HG03520 (cell line): ENCODE measurements around the gene DDT.
"Not testable (repeated sequence)": the region's sequence is repeated elsewhere in the genome, so short reads cannot be mapped to it uniquely, and the experiment has no call there.

ENCODE experiments used
- ATAC-seq: cut with Tn5 transposase; IDR thresholded peaks from one replicate; pipeline ENCODE4 v1.9.1; 2021; ENCODE audit warnings: mild to moderate bottlenecking, moderate library complexity; ENCODE audit not compliant: unreplicated experiment

DDT gene

DNA sequence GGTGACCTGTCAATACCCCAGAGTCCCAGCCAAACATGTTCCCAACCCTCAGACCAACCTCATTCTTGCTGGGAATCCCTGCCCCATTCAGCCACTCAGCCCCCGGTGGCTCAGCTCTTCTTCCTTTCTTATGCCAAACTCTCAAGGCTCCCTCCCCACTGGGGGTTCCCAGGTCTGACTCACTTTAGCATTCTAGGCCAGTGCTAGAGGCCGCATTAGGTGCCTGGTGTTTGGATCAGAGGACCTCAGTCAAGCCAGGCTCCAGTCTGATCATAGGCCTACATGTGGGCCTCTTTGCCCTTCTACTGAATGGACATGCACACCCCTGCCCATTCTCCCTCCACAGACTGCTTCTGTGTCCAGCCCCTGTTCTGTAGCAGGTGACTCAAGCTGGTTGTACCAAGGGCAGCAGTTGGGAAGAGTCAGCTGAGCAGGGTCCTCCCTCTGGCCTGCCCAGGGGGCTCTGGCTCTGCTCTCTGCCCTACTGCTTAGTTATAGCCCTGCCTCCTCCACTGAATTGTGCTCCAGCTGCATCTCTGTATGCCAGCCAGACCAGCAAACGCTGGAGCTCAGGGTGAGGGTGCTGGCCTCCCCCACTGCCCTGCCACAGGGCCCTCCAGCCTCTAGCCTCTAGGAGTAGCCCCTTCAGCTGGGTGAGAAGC lies 15.5 kb upstream of the DDT start:
- ATAC-seq = not testable (repeated sequence)

DNA sequence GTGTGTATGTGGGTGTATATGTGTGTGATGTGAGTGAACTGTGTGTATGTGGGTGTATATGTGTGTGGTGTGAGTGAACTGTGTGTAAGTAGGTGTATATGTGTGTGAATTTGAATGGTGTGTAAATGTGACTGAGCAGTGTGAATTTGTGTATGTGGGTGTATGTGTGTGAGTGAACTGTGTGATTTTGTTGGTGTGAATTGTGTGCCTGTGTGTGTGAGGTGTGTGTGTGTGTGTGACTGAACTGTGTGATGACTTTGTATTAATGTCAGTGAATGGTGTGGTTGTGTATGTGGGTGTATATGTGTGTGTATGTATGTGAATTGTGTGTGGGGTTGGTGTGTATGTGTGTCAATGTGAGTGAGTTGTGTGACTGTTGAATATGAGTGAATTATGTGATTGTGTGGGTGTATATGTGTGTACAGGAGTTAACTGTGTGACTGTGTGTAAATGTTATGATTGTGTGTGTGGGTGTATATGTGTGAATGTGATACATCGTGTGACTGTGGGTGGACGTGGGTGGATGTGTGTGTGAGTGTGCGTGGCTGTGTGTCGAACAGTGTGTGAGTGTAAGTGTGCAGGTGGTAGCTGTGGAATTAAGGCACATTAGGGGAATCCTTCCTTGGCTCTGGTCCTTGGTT lies 12.4 kb upstream of the DDT start:
- ATAC-seq = not testable (repeated sequence)

DNA sequence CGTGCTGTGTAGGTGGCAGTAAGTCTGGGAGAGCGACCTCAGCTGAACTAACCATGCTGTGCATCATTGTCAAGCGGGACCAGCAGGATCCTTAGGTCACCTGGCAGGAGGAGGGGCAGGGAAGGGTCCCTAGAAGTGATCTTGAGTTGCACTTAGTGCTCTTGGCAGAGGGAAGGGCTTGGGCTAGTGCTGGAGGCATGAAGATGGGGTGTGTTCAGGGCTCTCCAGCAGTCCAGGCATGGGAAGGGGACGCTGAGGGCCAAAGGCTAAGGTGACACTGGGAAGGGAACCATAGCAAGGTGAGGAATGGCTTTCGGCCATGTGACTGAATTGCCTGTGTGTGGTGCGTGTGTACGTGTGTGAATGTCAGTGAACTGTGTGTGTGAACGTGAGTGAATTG lies 11.8 kb upstream of the DDT start:
- ATAC-seq = not testable (repeated sequence)

DNA sequence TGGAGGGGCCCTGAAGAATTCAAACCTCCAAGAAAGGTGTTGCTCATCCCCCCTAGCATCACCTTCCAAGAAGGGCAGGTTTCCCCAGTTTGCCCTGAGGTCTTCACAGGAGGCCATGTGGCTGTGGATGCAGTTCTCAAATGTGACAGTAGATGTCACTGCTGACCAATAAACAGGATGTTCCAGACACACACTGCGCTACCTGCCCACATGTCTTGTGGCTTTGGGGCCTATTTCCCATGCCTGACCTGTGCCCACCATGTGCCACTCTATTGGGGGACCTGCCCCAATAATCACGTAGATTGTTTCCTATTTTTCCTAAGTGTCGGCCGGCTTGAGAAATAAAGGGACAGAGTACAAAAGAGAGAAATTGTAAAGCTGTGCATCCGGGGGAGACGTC lies 10.2 kb upstream of the DDT start:
- no peak for ATAC-seq

DNA sequence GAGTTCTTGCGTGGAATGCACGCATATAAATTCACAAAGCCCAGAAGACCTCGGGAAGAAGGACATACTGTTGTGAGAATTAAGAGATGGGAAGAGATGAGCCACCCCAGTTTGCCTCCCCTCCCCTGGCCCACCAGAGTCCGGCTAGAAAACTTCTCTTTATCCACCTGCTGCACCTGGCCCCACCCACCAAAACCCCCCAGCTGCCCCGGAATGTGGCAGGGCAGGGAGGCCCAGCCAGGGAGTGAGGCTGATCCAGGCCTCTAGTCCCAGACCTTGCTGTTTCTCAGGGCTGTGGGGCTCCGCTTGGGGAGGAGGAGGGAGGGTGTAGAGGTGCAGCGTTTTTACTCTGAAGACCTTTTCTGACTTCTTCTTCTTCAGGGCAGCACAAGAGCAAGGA lies 6.3 kb upstream of the DDT start:
- ATAC-seq = not testable (repeated sequence)

DNA sequence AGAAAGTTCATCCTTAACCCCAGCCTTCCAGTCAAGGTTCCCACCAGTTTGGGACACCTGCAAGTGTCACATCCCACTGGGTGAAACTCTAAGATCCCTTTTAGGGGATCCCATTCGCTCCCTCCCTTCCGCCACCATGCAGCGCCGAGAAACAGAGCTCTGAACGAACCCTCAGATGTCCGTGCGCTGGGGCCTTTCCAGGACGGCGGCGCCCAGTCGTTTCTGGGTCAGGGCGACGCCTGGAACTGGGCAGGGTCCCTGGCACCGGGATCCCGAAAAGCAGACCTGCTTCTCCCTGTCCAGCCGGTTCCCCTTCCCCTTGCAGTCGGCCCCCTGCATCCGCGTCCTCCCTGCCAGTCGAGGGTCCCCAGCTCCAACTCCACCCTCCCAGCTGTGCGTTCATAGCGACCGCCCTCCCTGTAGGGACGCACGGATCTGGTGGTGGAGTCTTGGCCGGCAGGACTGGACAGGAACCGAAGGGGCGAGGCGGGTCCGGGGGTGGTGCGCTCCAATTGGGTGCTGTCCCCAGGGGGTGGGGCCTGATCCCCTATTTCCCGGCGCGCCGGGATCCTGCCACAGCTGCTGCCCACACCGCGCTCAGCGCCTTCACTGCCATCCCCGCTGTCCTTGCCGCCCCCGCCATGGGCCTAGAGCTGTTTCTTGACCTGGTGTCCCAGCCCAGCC lies 5.5 kb upstream of the DDT start, which contains the start of gene GSTT2:
Gene GSTT2, plus strand, starts transcription at position 578 of the 684 bp plus-strand sequence.
- ATAC-seq = not testable (repeated sequence)

DNA sequence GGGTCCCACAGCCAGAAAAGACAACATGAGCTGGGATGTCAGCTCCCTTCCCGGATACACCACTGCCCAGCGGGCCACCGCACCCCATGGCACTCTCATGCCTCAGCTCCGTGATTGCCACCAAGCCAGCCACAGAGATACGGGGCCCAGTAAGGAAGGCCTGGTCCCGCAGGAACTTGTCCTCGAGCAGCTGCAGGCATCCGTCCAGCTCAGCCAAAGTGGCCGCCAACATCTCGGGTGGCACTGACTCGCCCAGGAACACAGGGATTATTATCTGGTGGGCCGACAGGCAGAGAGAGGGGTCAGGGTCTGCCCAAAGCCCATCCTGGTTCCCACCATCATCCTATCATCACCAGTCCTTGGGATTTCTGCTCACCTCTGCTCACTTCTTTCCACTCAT lies 3.1 kb upstream of the DDT start:
- ATAC-seq = not testable (repeated sequence)

DNA sequence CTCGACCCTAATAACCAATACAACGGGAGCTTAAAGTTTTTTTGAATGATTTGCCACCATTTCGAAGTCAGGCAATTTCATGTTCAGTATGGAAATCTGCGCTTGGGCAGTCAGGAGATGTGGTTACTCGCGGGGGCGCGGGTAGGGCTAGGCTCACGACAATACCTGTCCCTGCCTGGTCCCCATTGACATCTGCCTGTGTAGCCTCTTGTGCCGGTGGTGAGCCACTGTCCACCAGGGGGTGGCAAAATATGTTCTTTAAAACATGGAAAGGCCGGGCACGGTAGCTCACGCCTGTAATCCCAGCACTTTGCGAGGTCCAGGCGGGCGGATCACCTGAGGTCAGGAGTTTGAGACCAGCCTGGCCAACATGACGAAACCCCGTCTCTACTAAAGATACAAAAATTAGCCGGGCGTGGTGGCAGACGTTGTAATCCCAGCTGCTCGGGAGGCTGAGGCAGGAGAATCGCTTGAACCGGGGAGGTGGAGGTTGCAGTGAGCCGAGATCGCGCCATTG lies 653 bp upstream of the DDT start:
- not testable (repeated sequence) for ATAC-seq

DNA sequence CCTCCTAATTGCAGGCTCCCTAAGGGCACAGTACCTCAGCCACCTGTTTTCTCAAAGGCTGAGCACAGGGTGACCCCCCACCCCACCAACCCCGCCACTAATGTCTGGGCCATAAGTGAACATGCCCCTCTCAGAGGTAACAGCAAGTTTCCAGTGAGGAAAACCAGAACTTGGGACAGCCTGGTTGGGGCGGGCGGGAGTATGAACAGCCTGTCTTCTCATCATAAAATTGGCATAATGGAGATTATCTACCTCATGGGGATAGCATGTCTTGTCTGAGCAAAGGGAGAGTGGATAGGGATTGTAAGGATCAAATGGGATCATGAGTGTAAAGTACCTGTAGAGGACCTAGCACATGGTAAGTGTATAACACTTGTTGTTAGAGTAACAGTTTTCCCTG lies 2.3 kb downstream of the DDT start:
- ATAC-seq = not testable (repeated sequence)

DNA sequence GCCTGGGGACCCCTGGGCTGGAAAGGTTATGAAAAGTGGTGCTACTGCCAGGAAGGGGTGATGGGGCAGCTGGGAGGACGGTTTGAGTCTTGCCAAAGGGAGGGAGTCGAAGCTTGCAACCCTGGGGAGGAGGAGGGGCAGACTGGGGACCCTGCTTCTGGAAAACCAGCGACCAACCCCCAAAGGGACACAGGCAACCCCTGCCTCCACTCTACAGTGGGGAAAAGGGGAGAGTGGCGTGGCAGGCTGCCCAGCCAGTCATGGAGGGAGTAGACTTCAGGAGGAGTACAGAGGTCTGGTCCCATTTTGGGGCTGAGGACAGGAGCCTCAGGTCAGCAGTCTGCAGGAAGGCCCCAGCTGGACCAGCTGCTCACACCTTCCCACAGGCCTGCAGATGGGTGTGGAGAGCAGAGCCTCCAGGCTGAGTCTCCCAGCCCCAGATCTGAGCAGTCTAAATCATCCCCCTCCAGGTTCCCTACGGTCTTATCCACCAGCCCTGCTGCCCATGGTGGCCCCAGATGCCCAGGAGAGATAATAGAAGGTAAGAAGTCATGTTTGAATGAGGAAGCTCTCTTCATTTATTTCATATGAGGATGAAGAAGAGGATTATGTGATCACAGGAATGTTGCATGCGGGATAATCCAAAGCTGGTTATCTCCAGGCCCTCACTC lies 3.3 kb downstream of the DDT start:
- no peak for ATAC-seq

DNA sequence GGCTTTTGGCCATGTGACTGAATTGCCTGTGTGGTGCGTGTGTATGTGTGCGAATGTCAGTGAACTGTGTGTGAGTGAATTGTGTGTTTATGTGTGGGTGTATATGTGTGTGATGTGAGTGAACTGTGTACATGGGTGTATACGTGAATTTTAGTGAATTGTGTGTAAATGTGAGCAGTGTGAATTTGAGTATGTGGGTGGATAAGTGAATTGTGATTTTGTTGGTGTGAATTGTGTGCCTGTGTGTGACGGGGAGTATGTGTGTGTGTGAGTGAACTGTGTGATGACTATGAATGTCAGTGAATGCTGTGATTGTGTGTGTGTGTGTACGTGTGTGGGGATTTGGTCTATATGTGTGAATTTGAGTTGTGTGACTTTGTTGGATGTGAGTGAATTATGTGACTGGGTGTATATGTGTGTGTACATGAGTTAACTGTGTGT lies 4.0 kb downstream of the DDT start:
- no peak for ATAC-seq

DNA sequence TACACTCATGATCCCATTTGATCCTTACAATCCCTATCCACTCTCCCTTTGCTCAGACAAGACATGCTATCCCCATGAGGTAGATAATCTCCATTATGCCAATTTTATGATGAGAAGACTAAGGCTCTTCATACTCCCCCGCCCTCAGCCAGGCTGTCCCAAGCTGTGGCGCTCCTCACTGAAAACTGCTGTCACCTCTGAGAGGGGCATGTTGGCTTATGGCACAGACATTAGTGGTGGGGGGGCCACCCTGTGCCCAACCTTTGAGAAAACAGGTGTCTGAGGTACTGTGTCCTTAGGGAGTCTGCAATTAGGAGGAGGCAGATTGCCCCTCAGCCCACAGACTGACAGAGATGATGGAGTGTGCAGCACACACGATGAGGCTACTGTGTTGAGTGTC lies 5.2 kb downstream of the DDT start:
- ATAC-seq = no peak

DNA sequence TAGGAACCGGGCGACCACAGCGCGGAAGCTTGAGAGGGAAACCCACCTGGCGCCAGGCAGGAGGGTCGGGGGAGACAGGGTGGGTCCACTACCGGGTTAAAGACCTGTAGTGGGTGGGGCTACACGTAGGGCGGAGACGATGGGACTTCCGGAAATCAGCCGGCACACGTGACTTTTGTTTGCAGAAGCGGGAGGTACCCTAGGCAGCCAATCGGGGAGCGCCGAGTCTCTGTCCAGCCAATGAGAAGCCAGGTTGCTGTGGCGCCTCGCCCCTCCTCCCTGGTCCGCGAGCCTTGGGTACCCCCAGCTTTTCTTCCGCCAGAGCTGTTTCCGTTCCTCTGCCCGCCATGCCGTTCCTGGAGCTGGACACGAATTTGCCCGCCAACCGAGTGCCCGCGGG lies 7.7 kb downstream of the DDT start, which contains the start of gene DDTL:
Gene DDTL, plus strand, starts transcription at position 321 of the 400 bp plus-strand sequence. Its CDS starts 27 bp downstream, at position 348.
- ATAC-seq = peak; percentile 83

DNA sequence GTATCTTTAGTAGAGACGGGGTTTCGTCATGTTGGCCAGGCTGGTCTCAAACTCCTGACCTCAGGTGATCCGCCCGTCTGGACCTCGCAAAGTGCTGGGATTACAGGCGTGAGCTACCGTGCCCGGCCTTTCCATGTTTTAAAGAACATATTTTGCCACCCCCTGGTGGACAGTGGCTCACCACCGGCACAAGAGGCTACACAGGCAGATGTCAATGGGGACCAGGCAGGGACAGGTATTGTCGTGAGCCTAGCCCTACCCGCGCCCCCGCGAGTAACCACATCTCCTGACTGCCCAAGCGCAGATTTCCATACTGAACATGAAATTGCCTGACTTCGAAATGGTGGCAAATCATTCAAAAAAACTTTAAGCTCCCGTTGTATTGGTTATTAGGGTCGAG lies 8.1 kb downstream of the DDT start:
- ATAC-seq = peak; percentile 23

DNA sequence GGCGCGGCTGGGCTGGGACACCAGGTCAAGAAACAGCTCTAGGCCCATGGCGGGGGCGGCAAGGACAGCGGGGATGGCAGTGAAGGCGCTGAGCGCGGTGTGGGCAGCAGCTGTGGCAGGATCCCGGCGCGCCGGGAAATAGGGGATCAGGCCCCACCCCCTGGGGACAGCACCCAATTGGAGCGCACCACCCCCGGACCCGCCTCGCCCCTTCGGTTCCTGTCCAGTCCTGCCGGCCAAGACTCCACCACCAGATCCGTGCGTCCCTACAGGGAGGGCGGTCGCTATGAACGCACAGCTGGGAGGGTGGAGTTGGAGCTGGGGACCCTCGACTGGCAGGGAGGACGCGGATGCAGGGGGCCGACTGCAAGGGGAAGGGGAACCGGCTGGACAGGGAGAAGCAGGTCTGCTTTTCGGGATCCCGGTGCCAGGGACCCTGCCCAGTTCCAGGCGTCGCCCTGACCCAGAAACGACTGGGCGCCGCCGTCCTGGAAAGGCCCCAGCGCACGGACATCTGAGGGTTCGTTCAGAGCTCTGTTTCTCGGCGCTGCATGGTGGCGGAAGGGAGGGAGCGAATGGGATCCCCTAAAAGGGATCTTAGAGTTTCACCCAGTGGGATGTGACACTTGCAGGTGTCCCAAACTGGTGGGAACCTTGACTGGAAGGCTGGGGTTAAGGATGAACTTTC lies 13.0 kb downstream of the DDT start, which contains the start of gene GSTT2B:
Gene GSTT2B, minus strand, starts transcription at position 112 of the 688 bp plus-strand sequence. Its CDS starts 64 bp downstream, at position 48.
- ATAC-seq = not testable (repeated sequence)

DNA sequence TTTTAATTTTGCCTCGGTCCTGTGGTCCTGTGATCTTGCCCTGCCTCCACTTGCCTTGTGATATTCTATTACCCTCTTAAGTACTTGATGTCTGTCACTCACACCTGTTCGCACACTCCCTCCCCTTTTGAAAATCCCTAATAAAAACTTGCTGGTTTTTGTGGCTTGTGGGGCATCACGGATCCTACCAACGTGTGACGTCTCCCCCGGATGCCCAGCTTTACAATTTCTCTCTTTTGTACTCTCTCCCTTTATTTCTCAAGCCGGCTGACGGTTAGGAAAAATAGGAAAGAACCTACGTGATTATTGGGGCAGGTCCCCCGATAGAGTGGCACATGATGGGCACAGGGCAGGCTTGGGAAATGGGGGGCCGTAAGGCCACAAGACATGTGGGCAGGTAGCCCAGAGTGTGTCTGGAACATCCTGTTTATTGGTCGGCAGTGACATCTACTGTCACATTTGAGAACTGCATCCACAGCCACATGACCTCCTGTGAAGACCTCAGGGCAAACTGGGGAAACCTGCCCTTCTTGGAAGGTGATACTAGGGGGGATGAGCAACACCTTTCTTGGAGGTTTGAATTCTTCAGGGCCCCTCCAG lies 17.8 kb downstream of the DDT start:
- not testable (repeated sequence) for ATAC-seq

DNA sequence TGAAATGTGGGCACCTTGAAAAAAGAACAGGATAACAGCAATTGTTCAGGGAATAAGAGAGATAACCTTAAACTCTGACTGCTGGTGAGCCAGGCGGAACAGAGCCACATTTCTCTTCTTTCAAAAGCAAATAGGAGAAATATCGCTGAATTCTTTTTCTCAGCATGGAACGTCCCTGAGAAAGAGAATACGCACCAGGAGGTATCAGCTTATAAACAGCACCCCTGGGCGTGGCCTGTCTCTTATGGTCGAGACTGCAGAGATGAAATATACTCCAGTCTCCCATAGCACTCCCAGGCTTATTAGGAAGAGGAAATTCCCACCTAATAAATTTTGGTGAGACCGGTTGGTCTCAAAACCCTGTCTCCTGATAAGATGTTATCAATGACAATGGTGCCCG lies 18.4 kb downstream of the DDT start:
- ATAC-seq = not testable (repeated sequence)

DNA sequence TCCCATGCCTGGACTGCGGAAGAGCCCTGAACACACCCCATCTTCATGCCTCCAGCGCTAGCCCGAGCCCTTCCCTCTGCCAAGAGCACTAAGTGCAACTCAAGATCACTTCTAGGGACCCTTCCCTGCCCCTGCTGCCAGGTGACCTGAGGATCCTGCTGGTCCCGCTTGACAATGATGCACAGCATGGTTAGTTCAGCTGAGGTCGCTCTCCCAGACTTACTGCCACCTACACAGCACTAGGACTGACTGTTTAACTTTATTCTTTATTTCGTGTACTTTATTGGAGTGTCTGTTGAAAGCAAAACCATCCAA lies 19.3 kb downstream of the DDT start:
- not testable (repeated sequence) for ATAC-seq

DNA sequence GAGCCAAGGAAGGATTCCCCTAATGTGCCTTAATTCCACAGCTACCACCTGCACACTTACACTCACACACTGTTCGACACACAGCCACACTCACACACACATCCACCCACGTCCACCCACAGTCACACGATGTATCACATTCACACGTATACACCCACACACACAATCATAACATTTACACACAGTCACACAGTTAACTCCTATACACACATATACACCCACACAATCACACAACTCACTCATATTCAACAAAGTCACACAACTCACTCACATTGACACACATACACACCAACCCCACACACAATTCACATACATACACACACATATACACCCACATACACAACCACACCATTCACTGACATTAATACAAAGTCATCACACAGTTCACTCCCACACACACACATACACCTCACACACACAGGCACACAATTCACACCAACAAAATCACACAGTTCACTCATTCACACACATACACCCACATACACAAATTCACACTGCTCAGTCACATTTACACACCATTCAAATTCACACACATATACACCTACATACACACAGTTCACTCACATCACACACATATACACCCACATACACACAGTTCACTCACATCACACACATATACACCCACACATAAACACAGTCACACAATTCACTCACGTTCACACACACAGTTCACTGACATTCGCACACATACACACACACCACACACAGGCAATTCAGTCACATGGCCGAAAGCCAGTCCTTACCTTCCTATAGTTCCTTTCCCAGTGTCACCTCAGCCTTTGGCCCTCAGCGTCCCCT lies 19.8 kb downstream of the DDT start:
- not testable (repeated sequence) for ATAC-seq
